Measurements from ENCODE around the gene YIPF4.
"Not testable (repeated sequence)": the region's sequence is repeated elsewhere in the genome, so short reads cannot be mapped to it uniquely, and the experiment has no call there.

Gene YIPF4

DNA sequence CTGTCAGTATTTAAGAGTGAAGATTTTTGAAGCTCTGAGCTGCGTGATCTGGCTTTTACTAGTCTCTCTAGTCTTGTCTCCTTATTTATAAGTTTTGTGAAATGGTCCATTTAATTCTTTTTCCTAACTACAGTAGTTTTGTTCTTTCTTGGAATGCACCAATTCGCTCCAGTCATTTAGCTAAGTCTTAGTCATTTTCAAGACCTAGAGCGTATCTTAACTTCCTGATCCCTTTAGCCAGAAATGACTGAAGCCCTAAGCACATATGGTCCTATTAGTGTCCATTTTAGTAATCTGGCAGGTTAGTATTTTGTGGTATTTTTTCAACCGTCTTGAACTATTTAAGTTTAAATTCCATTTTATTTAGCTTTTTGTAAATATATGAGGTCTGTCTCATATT is 82.7 kb downstream of the YIPF4 start:
- no peak overlapping the region for H3K4me3 ChIP-seq
- H3K27ac ChIP-seq, result peak overlapping the region in 1 of 21 experiments; percentile 1

DNA sequence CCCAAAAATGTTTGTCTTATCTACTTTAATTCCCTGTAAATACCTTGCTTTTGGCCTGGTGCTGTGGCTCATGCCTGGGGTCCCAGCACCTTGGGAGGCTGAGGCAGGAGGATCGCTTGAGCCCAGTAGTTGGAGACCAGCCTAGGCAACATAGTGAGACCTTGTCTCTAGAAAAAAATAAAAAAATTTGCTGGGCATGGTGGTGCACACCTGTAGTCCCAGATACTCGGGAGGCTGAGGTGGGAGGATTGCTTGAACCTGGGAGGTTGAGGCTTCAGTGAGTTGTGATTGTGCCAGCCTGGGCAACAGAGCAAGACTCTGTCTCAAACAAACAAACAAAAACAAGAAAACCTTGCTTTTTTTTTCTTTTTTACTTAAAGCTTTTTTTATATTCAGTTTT is 85.3 kb downstream of the YIPF4 start:
- H3K4me3 ChIP-seq, H3K27ac ChIP-seq: not testable (repeated sequence)

DNA sequence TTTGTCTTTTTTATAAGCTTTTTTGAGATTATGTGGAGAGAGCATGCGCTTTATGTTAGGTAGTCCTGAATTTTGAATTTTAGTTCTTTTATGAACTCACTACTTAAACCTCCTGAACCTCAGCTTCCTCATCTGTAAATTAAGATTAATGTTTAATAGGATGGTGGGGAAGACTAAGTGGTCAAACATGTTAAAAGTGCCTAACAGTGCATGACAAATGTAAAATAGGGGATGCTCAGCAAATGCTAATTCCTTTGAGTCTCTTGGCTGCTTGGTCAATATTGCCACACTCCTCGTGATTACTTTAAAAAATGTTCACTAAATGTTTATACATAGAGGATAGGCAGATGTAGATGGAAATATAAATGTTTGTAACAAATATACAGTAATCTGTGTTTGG is 85.9 kb downstream of the YIPF4 start:
- no peak overlapping the region for H3K27ac ChIP-seq
- no peak overlapping the region for H3K4me3 ChIP-seq

- not testable (repeated sequence) for H3K27ac ChIP-seq, H3K4me3 ChIP-seq
Measured at GRCh38 chr2:32364290-32364689, 86.6 kb downstream of the YIPF4 start.

GRCh38 chr2:32365679-32366078 is 88.0 kb downstream of the YIPF4 start:
- H3K27ac ChIP-seq, H3K4me3 ChIP-seq: not testable (repeated sequence)
